ENCODE results near the gene AADACL4. TPM values are rescaled to one million over a fixed set of nuclear protein-coding genes. Genes with fewer than 3 reads are reported as not detected.
"Not testable (repeated sequence)": the region's sequence is repeated elsewhere in the genome, so short reads cannot be mapped to it uniquely, and the experiment has no call there.

AADACL4 gene
- total and polyA plus RNA-seq, 2 experiments from 2014 or later: not detected

- Histone ChIP-seq H3K9me3 (ENCODE audit: low read depth) (no peaks in the 10 kb centered on the region), H3K36me3 (no peaks in the 10 kb centered on the region), H3K4me3 (no peak overlapping the region), H3K27me3 (peaks cover 5% of the 10 kb centered on the region), H3K27ac (no peak overlapping the region), H3K4me1 (ENCODE audit: low read depth) (no peaks in the 10 kb centered on the region)
- no peak for TF ChIP-seq CTCF (IDR thresholded peaks at IDR 0.05; ENCODE audit: low read depth, low read length)
- no peak for DNase-seq (ENCODE audit: low read depth in 1 of 2, low spot score in 1 of 2)
Observed at GRCh38 chr1:12657060-12657884, 13.4 kb downstream of the AADACL4 start.

GRCh38 chr1:12657885-12658512 lies 14.1 kb downstream of the AADACL4 start:
- H3K27ac ChIP-seq; H3K4me1 ChIP-seq (ENCODE audit: low read depth); H3K36me3 ChIP-seq; H3K9me3 ChIP-seq (ENCODE audit: low read depth); H3K27me3 ChIP-seq; DNase-seq (ENCODE audit: low read depth in 1 of 2, low spot score in 1 of 2); H3K4me3 ChIP-seq: not testable (repeated sequence)

- Histone ChIP-seq H3K9me3 (ENCODE audit: low read depth) (no peaks in the 10 kb centered on the region), H3K27ac (no peak overlapping the region), H3K27me3 (peaks cover 5% of the 10 kb centered on the region), H3K4me3 (no peak overlapping the region), H3K4me1 (ENCODE audit: low read depth) (no peaks in the 10 kb centered on the region), H3K36me3 (no peaks in the 10 kb centered on the region)
- TF ChIP-seq CTCF (IDR thresholded peaks at IDR 0.05; ENCODE audit: low read depth, low read length): peak; percentile 93
- peak; percentile 74 to 86 for DNase-seq (ENCODE audit: low read depth in 1 of 2, low spot score in 1 of 2)
Observed at GRCh38 chr1:12658531-12659453, 14.9 kb downstream of the AADACL4 start.

- no peak for TF ChIP-seq CTCF (IDR thresholded peaks at IDR 0.05; ENCODE audit: low read depth, low read length)
Observed at GRCh38 chr1:12661606-12662219, 17.8 kb downstream of the AADACL4 start.

GRCh38 chr1:12662556-12662955 lies 18.7 kb downstream of the AADACL4 start:
- H3K4me1 ChIP-seq (ENCODE audit: low read depth): no peaks in the 10 kb centered on the region
- no peak overlapping the region for H3K27ac ChIP-seq
- peaks cover 1% of the 10 kb centered on the region for H3K27me3 ChIP-seq
- H3K4me3 ChIP-seq: no peak overlapping the region
- TF ChIP-seq CTCF (IDR thresholded peaks at IDR 0.05; ENCODE audit: low read depth, low read length): no peak
- DNase-seq (ENCODE audit: low read depth in 1 of 2, low spot score in 1 of 2): no peak
- no peaks in the 10 kb centered on the region for H3K9me3 ChIP-seq (ENCODE audit: low read depth)
- H3K36me3 ChIP-seq: no peaks in the 10 kb centered on the region

More at GRCh38 chr1:12661606-12662219, 17.8 kb downstream of the AADACL4 start:
- Histone ChIP-seq H3K36me3 (no peaks in the 10 kb centered on the region), H3K27me3 (peaks cover 5% of the 10 kb centered on the region), H3K27ac (no peak overlapping the region), H3K4me3 (no peak overlapping the region), H3K9me3 (ENCODE audit: low read depth) (no peaks in the 10 kb centered on the region), H3K4me1 (ENCODE audit: low read depth) (no peaks in the 10 kb centered on the region)
- no peak for DNase-seq (ENCODE audit: low read depth in 1 of 2, low spot score in 1 of 2)

All from cardiac muscle cell (in vitro differentiated cells and primary cell).